Stimulated activated CD8-positive, alpha-beta memory T cell treated with anti-CD3 and anti-CD28 coated beads, Interleukin-2, amount 100 ng/mL, for 48 hours (primary cell): ENCODE measurements around the gene WDR33.

Experiments used
- DNase-seq, 2 donors: peaks; one replicate each; pipeline ENCODE4 v3.0.0-alpha.2; 2020; ENCODE audit warnings: low read depth in 2 of 2

The WDR33 gene

GRCh38 chr2:127719301-127720218 is 91.4 kb downstream of the WDR33 start:
- DNase-seq: no peak

GRCh38 chr2:127718271-127718670 is 92.7 kb downstream of the WDR33 start:
- DNase-seq: no peak

- no peak for DNase-seq
Measured at GRCh38 chr2:127715778-127716449, 95.1 kb downstream of the WDR33 start.

- no peak for DNase-seq
Measured at GRCh38 chr2:127713562-127713961, 97.4 kb downstream of the WDR33 start.

GRCh38 chr2:127712999-127713398 is 98.0 kb downstream of the WDR33 start:
- DNase-seq: no peak

- DNase-seq: no peak
Measured at GRCh38 chr2:127709336-127709735, 101.6 kb downstream of the WDR33 start.

GRCh38 chr2:127707890-127708648 is 102.9 kb downstream of the WDR33 start:
- DNase-seq: no peak

GRCh38 chr2:127706215-127706990 is 104.6 kb downstream of the WDR33 start:
- DNase-seq: no peak

GRCh38 chr2:127705391-127706065 is 105.4 kb downstream of the WDR33 start:
- DNase-seq: no peak

GRCh38 chr2:127704641-127705390 is 106.2 kb downstream of the WDR33 start:
- no peak for DNase-seq

GRCh38 chr2:127703282-127703681 is 107.7 kb downstream of the WDR33 start:
- no peak for DNase-seq

- DNase-seq: no peak
Measured at GRCh38 chr2:127702395-127703009, 108.5 kb downstream of the WDR33 start.

- peak; percentile 52 to 70 for DNase-seq
Measured at GRCh38 chr2:127701651-127702394, 109.1 kb downstream of the WDR33 start.

- DNase-seq: peak; percentile 80 to 85
Measured at GRCh38 chr2:127701193-127701650, 109.7 kb downstream of the WDR33 start, which contains the start of gene SFT2D3. TSS of gene SFT2D3 (plus strand) at chr2:127701497. CDS start at chr2:127701529, 32 bp downstream.

GRCh38 chr2:127700527-127701192 is 110.3 kb downstream of the WDR33 start:
- no peak for DNase-seq

- DNase-seq: no peak
Measured at GRCh38 chr2:127698553-127699355, 112.2 kb downstream of the WDR33 start.

GRCh38 chr2:127697482-127698180 is 113.3 kb downstream of the WDR33 start:
- no peak for DNase-seq
